HCT116 (cell line): ENCODE measurements around the gene MEIS2. TPM values are rescaled to one million over a fixed set of nuclear protein-coding genes. Genes with fewer than 3 reads are reported as not detected.

Experiments
- ATAC-seq: fragments of 200-7000 bp; cut with Tn5 transposase; 2 replicates; pipeline ENCODE4 v1.9.1; 2020; ENCODE audit warnings: mild to moderate bottlenecking, moderate library complexity
- BruUV-seq: library from RNA; stranded (reverse); fragments of 400-500 nt; replicated peaks from 2 replicates; lab custom pipeline; 2021; lab: Mats Ljungman, UMichigan
- CTCF ChIA-PET: fragments of 300-600 bp; sonication (Branson Sonifier 250); formaldehyde crosslinking; loops from one replicate; lab custom pipeline; 2021; ENCODE audit warnings: antibody characterized with exemption; lab: Charles Lee
- POLR2A ChIA-PET: fragments of 300-600, 350-600 bp; sonication (Branson Sonifier 250); formaldehyde crosslinking; loops from one replicate; lab custom pipeline; 2021; ENCODE audit warnings: antibody characterized with exemption; lab: Charles Lee
- RAD21 ChIA-PET, 2 experiments: fragments of 300-600 bp; sonication (Branson Sonifier 250); formaldehyde crosslinking; loops; one replicate each; lab custom pipeline; 2023; ENCODE audit warnings: low total read pairs in 2 of 2; ENCODE audit not compliant: uncharacterized antibody in 2 of 2, unreplicated experiment in 2 of 2, low non-redundant PET in 1 of 2; lab: Charles Lee
- DNase-seq: peaks from one replicate; pipeline ENCODE4 v3.0.0-alpha.2; 2010; ENCODE audit warnings: low read depth, low spot score
- H2AFZ ChIP-seq: fragments of 200-600 bp; shearing (Covaris generic), sonication (generic); 2 replicates; pipeline ENCODE4 v1.6.1; 2017; ENCODE audit warnings: low read depth, mixed run types, mixed read lengths, antibody characterized with exemption, low read length; ENCODE audit not compliant: poor library complexity, severe bottlenecking
- H3K27ac ChIP-seq: 2 replicates; pipeline ENCODE4 v1.5.1; 2012; ENCODE audit warnings: low read depth, low read length
- H3K27me3 ChIP-seq: fragments of 200-600 bp; sonication (generic); 2 replicates; pipeline ENCODE4 v1.6.1; 2016; ENCODE audit warnings: mixed run types, low read length, mixed read lengths; ENCODE audit not compliant: insufficient read depth
- H3K36me3 ChIP-seq, 2 experiments: fragments of 200-500 bp in 1 of 2; fragments of 200-600 bp in 1 of 2; sonication (Bioruptor generic) in 1 of 2; sonication (generic) in 1 of 2; 2 replicates each; pipeline versions ENCODE4 v1.5.1 to v1.6.1; 2014 to 2016; ENCODE audit warnings: low read length in 2 of 2, inconsistent platforms in 1 of 2, mixed read lengths in 1 of 2, mixed run types in 1 of 2; ENCODE audit not compliant: insufficient read depth in 2 of 2, control insufficient read depth in 1 of 2
- H3K4me1 ChIP-seq, 2 experiments: fragments of 200-600 bp in 1 of 2; sonication (generic) in 1 of 2; 2 replicates each; pipeline versions ENCODE4 v1.5.1 to v1.6.1; 2012 to 2017; ENCODE audit warnings: low read length in 2 of 2, inconsistent platforms in 1 of 2, mild to moderate bottlenecking in 1 of 2, mixed read lengths in 1 of 2, mixed run types in 1 of 2, moderate library complexity in 1 of 2; ENCODE audit not compliant: insufficient read depth in 2 of 2, control insufficient read depth in 1 of 2
- H3K4me2 ChIP-seq: fragments of 200-600 bp; sonication (generic); 2 replicates; pipeline ENCODE4 v1.6.1; 2017; ENCODE audit warnings: mixed run types, low read length, mixed read lengths
- H3K4me3 ChIP-seq, 2 experiments: fragments of 200-600 bp in 1 of 2; sonication (generic) in 1 of 2; replicated peaks in 1 of 2; 2 replicates each; pipeline ENCODE4 v1.5.1; 2011 to 2016; ENCODE audit warnings: low read length in 2 of 2, control low read depth in 1 of 2, low read depth in 1 of 2, mild to moderate bottlenecking in 1 of 2, mixed read lengths in 1 of 2, mixed run types in 1 of 2
- H3K79me2 ChIP-seq: fragments of 200-600 bp; sonication (generic); 2 replicates; pipeline ENCODE4 v1.6.1; 2017; ENCODE audit warnings: mild to moderate bottlenecking, mixed run types, low read length, moderate library complexity, mixed read lengths; ENCODE audit not compliant: insufficient read depth
- H3K9ac ChIP-seq: fragments of 200-600 bp; sonication (generic); 2 replicates; pipeline ENCODE4 v1.6.1; 2016; ENCODE audit warnings: low read length, mixed read lengths
- H3K9me2 ChIP-seq: fragments of 200-600 bp; sonication (generic), shearing (Covaris generic); 2 replicates; pipeline ENCODE4 v1.6.1; 2017; ENCODE audit warnings: mixed run types, mild to moderate bottlenecking, moderate library complexity; ENCODE audit not compliant: insufficient read depth
- H3K9me3 ChIP-seq, 2 experiments: fragments of 200-500 bp in 1 of 2; fragments of 200-600 bp in 1 of 2; sonication (Bioruptor generic) in 1 of 2; sonication (generic) in 1 of 2; 2 replicates each; pipeline ENCODE4 v1.6.1; 2014 to 2017; ENCODE audit warnings: low read length in 2 of 2, mixed read lengths in 2 of 2, inconsistent platforms in 1 of 2, low read depth in 1 of 2, mild to moderate bottlenecking in 1 of 2, mixed run types in 1 of 2, moderate library complexity in 1 of 2; ENCODE audit not compliant: control insufficient read depth in 1 of 2, insufficient read depth in 1 of 2
- H4K20me1 ChIP-seq: fragments of 200-600 bp; sonication (generic), shearing (Covaris generic); 2 replicates; pipeline ENCODE4 v1.6.1; 2017; ENCODE audit warnings: mixed run types, mild to moderate bottlenecking, moderate library complexity; ENCODE audit not compliant: insufficient read depth
- ATF3 ChIP-seq: IDR thresholded peaks from 2 replicates; pipeline ENCODE4 v1.6.1; 2012
- CBX3 ChIP-seq: IDR thresholded peaks from 2 replicates; pipeline ENCODE4 v1.6.1; 2012; ENCODE audit warnings: low read depth
- CEBPB ChIP-seq: IDR thresholded peaks from 2 replicates; pipeline ENCODE4 v1.6.1; 2012; ENCODE audit warnings: low read depth
- CTCF ChIP-seq, 3 experiments: fragments of 200-600 bp in 1 of 3; sonication (generic) in 1 of 3; IDR thresholded peaks in 2 of 3; conservative IDR thresholded peaks in 1 of 3; 2 replicates each; pipeline ENCODE4 v1.5.1; 2012 to 2017; ENCODE audit warnings: low read depth in 2 of 3, low read length in 2 of 3, antibody characterized with exemption in 1 of 3, borderline replicate concordance in 1 of 3, control low read depth in 1 of 3, mild to moderate bottlenecking in 1 of 3, mixed read lengths in 1 of 3, mixed run types in 1 of 3, moderate library complexity in 1 of 3; ENCODE audit not compliant: insufficient read depth in 1 of 3
- ELF1 ChIP-seq: IDR thresholded peaks from 2 replicates; pipeline ENCODE4 v1.6.1; 2012; ENCODE audit warnings: low read depth, borderline replicate concordance
- EZH2 ChIP-seq: fragments of 200-600 bp; sonication (generic); IDR thresholded peaks from 2 replicates; pipeline ENCODE4 v1.6.1; 2017; ENCODE audit warnings: antibody characterized with exemption, mixed run types
- EZH2phosphoT487 ChIP-seq: fragments of 200-600 bp; IDR thresholded peaks from 2 replicates; pipeline ENCODE4 v1.6.1; 2018; ENCODE audit warnings: antibody characterized with exemption, borderline replicate concordance
- FOSL1 ChIP-seq: IDR thresholded peaks from 2 replicates; pipeline ENCODE4 v1.6.1; 2012; ENCODE audit warnings: low read depth
- MAX ChIP-seq: IDR thresholded peaks from 2 replicates; pipeline ENCODE4 v1.6.1; 2012
- POLR2A ChIP-seq: IDR thresholded peaks from 2 replicates; pipeline ENCODE4 v1.7.0; 2011; ENCODE audit warnings: borderline replicate concordance; ENCODE audit not compliant: insufficient read depth, insufficient read length; ENCODE audit errors: extremely low read depth
- POLR2AphosphoS5 ChIP-seq: IDR thresholded peaks from 2 replicates; pipeline ENCODE4 v1.6.1; 2011; ENCODE audit warnings: mild to moderate bottlenecking, low read depth, low read length, moderate library complexity
- RAD21 ChIP-seq: IDR thresholded peaks from 2 replicates; pipeline ENCODE4 v1.6.1; 2012; ENCODE audit warnings: low read depth, mild to moderate bottlenecking
- SIN3A ChIP-seq: IDR thresholded peaks from 2 replicates; pipeline ENCODE4 v1.6.1; 2012; ENCODE audit warnings: low read depth
- SP1 ChIP-seq: IDR thresholded peaks from 2 replicates; pipeline ENCODE4 v1.6.1; 2012; ENCODE audit warnings: low read depth
- YY1 ChIP-seq: IDR thresholded peaks from 2 replicates; pipeline ENCODE4 v1.6.1; 2011; ENCODE audit warnings: low read length, low read depth, moderate library complexity, mild to moderate bottlenecking; ENCODE audit not compliant: insufficient replicate concordance; ENCODE audit errors: extremely low read depth
- ZFX ChIP-seq: fragments of 450-650 bp; IDR thresholded peaks from 2 replicates; pipeline ENCODE4 v1.6.1; 2017
- ZNF274 ChIP-seq: fragments of 200-500 bp; sonication (Bioruptor generic); IDR thresholded peaks from 2 replicates; pipeline ENCODE4 v1.6.1; 2014; ENCODE audit warnings: mild to moderate bottlenecking, low read depth, low read length, inconsistent platforms
- intact Hi-C: fragments of 100-400 bp; cut with micrococcal nuclease; formaldehyde crosslinking; loops from 2 replicates; pipeline ENCODE4 v1.10.0; 2022
- total RNA-seq: library from RNA; stranded (reverse); gene quantifications from one replicate; pipeline ENCODE4 v1.2.1, GENCODE V29; 2021; ENCODE audit not compliant: unreplicated experiment
- TF ChIP-seq, protein P1 (sequence below): IDR thresholded peaks from 2 replicates; pipeline ENCODE4 v1.6.1; 2012; ENCODE audit warnings: low read depth

The MEIS2 gene
- total RNA-seq, 1 experiment from 2014 or later, result 11.5 TPM

DNA sequence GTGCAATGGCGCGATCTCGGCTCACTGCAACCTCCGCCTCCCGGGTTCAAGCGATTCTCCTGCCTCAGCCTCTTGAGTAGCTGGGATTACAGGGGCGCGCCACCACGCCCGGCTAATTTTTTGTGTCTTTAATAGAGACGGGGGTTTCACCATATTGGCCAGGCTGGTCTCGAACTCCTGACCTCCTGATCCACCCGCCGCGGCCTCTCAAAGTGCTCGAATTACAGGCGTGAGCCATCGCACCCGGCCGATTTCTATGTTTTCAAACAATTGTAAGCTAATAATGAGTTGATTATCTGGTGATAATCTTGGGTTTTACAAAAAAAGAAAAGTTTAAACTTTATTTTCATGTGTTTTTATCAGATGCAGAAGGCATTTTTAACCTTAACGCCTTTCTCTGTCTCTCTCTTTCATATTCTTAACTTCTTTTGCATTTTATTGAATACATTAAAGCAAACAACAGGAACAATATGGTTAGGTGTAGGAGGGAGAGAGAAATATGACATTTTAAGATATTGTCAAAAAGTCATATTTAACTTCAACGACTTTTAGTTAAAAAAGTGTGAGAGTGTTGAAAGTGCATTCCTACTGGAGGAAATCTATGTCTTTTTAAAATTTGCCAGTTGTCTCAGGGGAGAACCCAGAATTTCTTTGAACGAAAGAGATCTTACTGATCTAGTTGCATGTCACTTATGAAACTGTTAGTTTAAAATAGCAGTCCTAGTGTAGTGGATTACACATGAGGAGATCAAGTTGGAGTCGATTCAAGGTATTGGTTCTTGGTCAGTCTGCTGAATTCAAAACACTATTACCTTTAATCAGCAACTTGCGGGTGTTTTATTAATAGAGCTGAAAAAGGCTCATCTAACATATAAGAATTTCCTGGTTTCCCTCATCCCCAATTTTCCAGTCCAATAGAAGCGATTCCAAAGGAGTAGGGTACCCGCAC, 3.4 kb upstream of the MEIS2 start:
- Histone ChIP-seq H3K4me1 (peaks cover 0 to 5% of the 10 kb centered on the region in 2 experiments; a peak in 1 of 4 replicates), H3K79me2 (no peaks in the 10 kb centered on the region; the same call in 1 of the 2 replicates), H3K4me3 (no peak overlapping the region), H3K9me3 (no peaks in the 10 kb centered on the region), H2AFZ (no peak overlapping the region), H3K9ac (no peak overlapping the region), H3K36me3 (no peaks in the 10 kb centered on the region), H4K20me1 (no peaks in the 10 kb centered on the region), H3K4me2 (no peak overlapping the region), H3K9me2 (no peaks in the 10 kb centered on the region), H3K27ac (no peak overlapping the region), H3K27me3 (no peaks in the 10 kb centered on the region)
- RAD21 ChIA-PET, result no interaction called here
- TF ChIP-seq EZH2phosphoT487, result no peak
- no peak for TF ChIP-seq CBX3
- no peak for TF ChIP-seq POLR2A
- no peak for TF ChIP-seq MAX
- no peak for TF ChIP-seq SP1
- no peak for TF ChIP-seq CEBPB
- TF ChIP-seq ELF1, result no peak
- no peak for TF ChIP-seq ZFX
- TF ChIP-seq SIN3A, result no peak
- TF ChIP-seq ZNF274, result no peak
- TF ChIP-seq POLR2AphosphoS5, result no peak
- no peak for TF ChIP-seq RAD21
- TF ChIP-seq EZH2, result no peak
- no peak for TF ChIP-seq ATF3
- TF ChIP-seq, protein P1, sequence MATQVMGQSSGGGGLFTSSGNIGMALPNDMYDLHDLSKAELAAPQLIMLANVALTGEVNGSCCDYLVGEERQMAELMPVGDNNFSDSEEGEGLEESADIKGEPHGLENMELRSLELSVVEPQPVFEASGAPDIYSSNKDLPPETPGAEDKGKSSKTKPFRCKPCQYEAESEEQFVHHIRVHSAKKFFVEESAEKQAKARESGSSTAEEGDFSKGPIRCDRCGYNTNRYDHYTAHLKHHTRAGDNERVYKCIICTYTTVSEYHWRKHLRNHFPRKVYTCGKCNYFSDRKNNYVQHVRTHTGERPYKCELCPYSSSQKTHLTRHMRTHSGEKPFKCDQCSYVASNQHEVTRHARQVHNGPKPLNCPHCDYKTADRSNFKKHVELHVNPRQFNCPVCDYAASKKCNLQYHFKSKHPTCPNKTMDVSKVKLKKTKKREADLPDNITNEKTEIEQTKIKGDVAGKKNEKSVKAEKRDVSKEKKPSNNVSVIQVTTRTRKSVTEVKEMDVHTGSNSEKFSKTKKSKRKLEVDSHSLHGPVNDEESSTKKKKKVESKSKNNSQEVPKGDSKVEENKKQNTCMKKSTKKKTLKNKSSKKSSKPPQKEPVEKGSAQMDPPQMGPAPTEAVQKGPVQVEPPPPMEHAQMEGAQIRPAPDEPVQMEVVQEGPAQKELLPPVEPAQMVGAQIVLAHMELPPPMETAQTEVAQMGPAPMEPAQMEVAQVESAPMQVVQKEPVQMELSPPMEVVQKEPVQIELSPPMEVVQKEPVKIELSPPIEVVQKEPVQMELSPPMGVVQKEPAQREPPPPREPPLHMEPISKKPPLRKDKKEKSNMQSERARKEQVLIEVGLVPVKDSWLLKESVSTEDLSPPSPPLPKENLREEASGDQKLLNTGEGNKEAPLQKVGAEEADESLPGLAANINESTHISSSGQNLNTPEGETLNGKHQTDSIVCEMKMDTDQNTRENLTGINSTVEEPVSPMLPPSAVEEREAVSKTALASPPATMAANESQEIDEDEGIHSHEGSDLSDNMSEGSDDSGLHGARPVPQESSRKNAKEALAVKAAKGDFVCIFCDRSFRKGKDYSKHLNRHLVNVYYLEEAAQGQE, result no peak
- no peak for TF ChIP-seq FOSL1
- TF ChIP-seq YY1, result no peak
- TF ChIP-seq CTCF (IDR thresholded peaks at IDR 0.05 in 2 of 3, conservative IDR thresholded peaks at IDR 0.05 in 1 of 3; ENCODE audit: borderline replicate concordance in 1 of 3, insufficient read depth in 1 of 3, low read depth in 2 of 3, low read length in 2 of 3), result no peak
- CTCF ChIA-PET, result no interaction called here
- POLR2A ChIA-PET, result no interaction called here
- DNase-seq (no peak), ATAC-seq (no peak)
- BruUV-seq, result no TSS peak
- intact Hi-C loops, result no loop called here
